ENCODE measurements around the gene MEF2A.
A peak's percentile ranks its signal among the peaks of the same experiment; 100 is the strongest.
"Not testable (repeated sequence)": the region's sequence is repeated elsewhere in the genome, so short reads cannot be mapped to it uniquely, and the experiment has no call there.

Gene MEF2A

DNA sequence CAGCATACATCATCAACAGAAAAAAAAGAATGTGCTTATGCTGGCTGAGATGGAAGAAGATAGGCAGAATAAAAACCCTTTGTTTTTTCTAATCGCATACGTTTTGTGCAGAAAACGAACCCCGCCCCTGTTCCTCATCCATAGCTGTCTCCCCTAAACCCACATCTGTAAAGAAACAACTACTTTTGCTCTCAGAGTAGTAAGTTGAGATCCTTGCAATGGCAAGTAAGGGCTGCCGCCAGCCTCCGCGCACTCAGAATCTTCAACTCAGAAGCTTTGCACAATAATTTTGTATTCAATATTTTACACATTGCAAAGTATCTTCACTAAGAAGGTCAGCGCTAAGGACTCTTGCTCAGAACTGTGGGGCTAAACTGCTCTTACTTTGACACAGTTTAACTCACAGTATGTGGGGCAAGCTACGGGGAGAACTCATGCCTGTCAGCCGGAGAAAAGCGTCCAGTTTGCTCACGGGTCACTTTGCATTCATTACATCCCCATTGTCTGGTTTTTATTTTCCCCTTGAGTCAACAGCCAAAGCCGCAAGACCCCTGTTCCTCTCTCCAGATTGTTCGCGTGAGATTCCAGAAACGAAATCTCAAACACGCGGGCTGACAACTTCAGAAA lies 166.5 kb downstream of the MEF2A start:
- no peak for DNase-seq

DNA sequence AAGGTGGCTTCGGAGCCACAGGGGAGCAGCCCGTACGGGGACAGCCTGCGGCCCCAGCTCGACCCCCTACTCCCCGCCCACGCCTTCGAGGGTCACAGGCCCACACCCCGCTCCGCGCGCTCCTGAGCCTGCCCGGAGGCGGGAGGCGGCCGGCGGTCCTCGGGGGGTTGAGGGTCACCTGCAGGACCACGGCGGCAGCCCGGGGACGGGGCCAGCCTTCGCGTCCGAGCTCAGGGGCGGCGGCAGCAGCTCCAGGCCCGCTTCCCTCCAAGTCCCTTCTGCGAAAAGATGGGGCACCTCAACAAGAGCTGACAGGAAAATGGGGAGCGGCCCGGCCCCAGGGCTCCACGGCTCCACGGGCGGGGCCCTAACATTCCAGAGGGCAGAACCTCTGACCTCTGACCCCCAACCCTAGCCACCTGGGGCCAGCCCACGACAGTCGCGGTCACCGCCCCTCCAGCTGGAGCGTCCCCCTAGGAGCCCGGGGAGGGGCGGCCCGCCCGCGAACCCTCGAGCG lies 167.0 kb downstream of the MEF2A start:
- DNase-seq: no peak

DNA sequence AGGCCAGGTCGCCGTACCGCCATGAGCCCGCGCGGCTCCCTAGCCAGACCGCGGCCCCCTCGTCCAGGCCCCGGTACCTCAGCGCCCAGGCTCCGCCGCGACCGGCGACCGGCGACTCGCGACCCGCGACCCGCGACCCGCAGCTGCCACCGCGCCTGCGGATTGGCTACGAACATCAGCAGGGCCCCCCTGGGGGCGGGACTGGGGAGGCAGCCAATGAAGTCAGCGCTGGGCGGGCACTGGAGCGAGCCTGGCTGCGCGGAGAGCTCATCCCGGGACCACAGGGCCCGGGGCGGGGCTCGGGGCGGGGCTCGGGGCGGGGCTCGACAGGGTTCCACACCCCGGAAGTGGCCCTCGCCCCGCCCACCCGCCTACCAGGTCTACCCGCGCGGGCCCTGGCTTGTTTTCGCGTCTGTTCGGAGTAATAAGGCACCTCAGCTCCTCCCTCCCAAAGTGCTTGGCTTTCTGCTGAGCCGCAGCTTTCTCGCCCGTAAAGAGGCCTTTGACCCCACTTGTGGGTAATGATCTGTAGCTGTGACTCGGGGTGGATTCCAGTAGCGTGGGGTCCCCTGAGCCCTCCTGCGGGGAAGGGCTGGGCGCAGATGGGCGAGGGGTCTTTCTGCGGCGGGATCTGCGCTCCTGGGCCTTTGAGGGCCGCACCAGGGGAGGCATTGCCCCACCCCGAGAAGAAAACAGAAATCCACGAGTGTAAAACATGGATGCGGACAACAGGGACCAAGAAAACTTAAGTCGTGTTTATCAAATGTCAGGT lies 167.7 kb downstream of the MEF2A start, which contains the start of gene LYSMD4:
TSS of gene LYSMD4 (minus strand) at position 170 of the 772 bp plus-strand sequence. CDS start 1,438 bp downstream, outside the sequence.
- peak; percentile 81 for DNase-seq

DNA sequence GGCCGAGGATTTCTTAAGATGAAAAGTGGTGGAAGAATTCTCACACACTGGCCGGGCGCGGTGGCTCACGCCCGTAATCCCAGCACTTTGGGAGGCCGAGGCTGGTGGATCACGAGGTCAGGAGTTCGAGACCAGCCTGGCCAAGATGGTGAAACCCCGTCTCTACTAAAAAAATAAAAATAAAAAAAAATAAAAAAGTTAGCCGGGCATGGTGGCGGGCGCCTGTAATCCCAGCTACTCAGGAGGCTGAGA lies 168.2 kb downstream of the MEF2A start:
- DNase-seq: not testable (repeated sequence)

DNA sequence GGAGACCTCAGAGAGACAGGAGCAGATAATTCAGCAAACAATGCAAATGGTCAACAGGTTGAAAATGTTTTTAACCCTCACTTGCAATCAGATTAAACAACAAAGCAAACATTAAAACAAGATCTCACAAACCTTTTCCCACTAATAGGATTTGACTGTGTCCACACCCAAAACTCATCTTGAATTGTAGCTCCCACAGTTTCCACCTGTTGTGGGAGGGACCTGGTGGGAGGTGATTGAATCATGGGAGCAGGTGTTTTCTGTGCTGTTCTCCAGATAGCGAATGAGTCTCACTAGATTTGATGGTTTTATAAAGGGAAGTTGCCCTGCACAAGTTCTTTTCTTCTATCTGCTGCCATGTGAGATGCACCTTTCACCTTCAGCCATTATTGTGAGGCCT lies 168.8 kb downstream of the MEF2A start:
- DNase-seq: no peak

DNA sequence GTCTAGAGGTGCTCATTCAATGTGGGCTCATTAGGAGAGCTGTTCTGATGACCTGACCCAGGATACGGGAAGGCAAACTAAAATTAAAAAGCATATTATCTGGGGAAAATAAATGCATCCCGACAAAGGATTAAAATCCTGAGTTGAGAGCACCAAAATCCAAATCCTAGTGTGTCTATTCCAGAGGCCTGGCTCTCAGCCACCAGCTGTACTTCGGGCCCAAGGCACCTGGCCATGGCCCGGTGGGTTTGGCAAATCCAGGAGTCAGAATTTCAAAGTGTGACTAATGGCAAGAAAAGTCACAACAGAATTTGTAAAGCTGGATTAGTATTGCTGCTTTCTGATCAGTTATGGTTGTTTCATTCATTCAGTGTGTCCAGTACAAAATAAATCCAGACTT lies 170.1 kb downstream of the MEF2A start:
- DNase-seq: no peak

DNA sequence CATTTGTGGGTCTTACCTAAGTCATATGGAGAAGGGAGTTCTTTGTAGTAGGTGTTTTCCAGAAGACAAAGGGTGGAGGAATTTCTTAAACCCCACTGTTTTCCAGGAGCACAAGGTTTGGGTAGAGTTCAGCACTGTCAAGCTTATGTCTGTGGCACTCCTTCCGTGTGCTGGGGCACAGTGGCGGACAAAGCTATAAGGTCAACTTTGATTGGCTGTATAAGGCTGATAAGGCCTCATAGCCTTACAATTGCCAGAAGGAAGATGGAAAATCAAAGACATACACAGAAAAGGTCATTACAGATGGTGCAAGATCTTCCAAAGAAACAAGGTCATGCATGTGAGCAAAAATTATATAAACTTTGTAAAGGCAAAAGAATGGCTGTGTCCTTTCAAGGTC lies 170.9 kb downstream of the MEF2A start:
- no peak for DNase-seq

DNA sequence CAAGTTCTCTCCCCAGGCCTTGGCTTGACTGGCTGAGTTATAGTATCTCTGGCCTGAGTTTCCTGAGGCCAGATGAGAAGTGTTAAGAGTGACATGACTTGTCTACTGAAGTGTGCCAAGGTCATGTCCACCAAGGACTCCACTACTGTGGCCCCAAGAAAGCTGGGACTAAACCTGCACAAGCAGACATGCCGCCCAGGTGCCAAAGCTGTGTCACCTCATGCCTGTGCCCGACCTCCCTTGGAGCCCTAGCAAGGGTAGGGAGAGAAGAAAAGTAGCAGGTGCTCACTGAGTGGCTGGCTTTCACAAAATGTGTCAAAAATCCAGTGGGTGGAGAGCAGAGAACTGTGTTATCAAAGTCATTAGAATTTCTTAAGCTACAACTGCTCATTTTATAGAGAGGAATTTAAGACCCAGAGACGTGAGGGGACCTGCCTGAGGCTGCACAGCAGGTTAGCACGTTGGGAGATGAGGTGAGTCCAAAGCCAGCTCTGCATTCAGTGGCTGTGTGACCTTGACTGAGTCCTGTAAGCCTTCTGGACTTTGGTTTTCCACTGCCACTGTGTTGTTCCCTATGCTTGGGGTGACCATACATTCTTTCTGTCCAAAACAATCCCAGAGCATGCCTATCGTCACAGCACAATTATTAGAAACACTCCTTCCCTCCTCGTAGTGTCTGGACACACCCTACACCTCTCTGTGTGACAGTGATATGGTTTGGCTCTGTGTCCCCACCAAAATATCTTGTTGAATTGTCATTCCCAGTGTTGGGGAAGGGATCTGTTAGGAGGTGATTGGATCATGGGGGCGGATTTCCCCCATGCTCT lies 172.4 kb downstream of the MEF2A start:
- no peak for DNase-seq

- DNase-seq: no peak
Measured at GRCh38 chr15:99741835-99742234, 176.1 kb downstream of the MEF2A start.

DNA sequence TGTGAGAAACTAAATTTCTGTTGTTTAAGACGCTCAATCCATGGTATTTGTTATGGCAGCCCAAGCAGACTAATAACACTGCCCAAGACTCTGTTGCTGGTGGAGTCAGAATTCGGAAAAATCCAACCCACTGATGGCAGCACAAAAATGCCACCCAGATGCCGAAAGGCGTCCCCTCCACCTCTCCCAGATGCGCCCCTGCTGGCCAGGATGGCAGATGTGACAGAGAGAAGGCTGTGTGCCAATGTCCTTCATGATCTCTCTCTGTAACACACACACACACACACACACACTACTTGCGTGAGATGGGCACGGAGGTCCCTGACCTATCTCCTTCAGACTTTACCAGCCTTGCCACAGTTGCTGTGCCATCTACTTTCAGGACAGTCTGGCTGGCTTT lies 178.4 kb downstream of the MEF2A start:
- DNase-seq: no peak

DNA sequence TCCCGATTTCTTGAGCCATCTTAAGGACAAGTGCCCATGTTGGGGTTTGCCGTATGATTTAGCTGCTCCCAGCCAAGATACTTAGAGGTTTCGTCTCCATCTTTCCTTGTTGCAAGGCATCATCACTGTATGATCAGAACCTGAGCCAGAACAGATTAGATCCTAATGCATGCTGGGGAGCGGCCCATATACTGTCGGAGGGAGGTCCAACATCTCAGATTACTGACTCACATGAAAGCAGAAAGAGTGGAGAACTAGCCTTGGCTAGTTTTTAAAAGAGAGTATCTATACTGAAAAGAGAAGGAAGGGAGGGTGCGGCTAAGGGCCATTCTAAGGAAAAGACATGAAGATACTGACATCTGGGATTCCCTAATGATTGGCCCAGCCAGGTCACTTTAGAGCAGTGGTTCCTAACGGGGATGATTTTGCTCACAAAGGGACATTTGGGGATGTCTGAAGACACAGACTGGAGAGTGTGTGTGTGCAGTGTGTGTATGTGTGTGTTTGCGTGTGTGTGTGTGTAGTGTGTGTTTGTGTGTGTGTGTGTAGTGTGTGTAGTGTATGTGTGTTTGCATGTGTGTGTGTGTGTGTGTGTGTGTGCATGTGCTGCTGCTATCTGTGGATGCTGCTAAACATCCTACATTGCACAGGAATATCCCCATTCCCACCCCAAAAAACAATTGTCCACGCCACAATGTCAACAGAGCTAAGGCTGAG lies 179.7 kb downstream of the MEF2A start:
- no peak for DNase-seq

GRCh38 chr15:99749386-99749785 lies 183.6 kb downstream of the MEF2A start:
- no peak for DNase-seq

DNA sequence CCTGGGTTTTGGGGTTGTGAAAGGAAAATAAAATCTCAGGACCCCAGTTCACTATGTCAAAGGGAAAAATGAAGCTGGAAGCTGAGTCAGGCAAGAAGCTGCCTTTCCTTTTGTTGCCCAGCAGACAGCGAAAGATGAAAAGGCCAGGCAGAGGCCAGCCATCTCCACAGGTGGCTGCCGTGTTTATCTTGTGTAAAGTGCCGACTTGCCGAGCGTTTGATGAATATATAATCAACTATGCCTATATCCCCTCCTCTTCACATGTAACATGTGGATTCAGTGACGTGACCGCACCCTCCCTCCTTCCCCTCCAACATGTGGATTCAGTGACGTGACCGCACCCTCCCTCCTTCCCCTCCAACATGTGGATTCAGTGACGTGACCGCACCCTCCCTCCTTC lies 184.5 kb downstream of the MEF2A start:
- not testable (repeated sequence) for DNase-seq

- DNase-seq: no peak
Measured at GRCh38 chr15:99752556-99752955, 186.8 kb downstream of the MEF2A start.

GRCh38 chr15:99753066-99753465 lies 187.3 kb downstream of the MEF2A start:
- DNase-seq: no peak

GRCh38 chr15:99755692-99756409 lies 190.1 kb downstream of the MEF2A start:
- DNase-seq: peak; percentile 56

DNA sequence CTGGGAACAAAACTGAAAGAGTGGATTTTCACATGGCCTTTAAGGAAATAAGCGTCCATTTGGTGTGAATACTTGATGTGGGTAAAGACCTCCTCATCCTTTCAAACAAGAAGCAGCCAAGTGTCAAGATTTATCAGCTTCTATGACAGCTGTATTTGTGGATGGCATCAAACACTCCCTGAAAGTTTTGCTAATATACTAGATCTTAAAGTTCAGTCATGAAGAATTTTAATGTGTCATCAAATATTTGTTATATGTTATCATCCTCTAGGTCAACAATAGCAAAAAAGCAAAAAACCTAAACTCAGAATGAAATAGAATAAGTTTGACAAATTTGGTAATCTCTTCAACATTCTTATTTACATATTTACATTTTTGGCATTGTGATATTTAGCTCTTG lies 196.5 kb downstream of the MEF2A start:
- DNase-seq: no peak

GRCh38 chr15:99763827-99764226 lies 198.0 kb downstream of the MEF2A start:
- no peak for DNase-seq

GRCh38 chr15:99764522-99764921 lies 198.7 kb downstream of the MEF2A start:
- DNase-seq: no peak
